Activated naive CD8-positive, alpha-beta T cell (primary cell): ENCODE measurements around the gene NOL4L.

Experiments used
- H3K27ac Mint-ChIP-seq: one replicate; pipeline ENCODE4 v1.8.0; 2021; ENCODE audit warnings: mixed read lengths
- H3K27me3 Mint-ChIP-seq: one replicate; pipeline ENCODE4 v1.8.0; 2021; ENCODE audit warnings: mixed read lengths
- H3K36me3 Mint-ChIP-seq: one replicate; pipeline ENCODE4 v1.8.0; 2021; ENCODE audit warnings: mixed read lengths
- H3K4me1 Mint-ChIP-seq: one replicate; pipeline ENCODE4 v1.8.0; 2021; ENCODE audit warnings: low read depth, mixed read lengths
- H3K4me3 Mint-ChIP-seq: one replicate; pipeline ENCODE4 v1.8.0; 2021; ENCODE audit warnings: mild to moderate bottlenecking, mixed read lengths
- H3K9me3 Mint-ChIP-seq: one replicate; pipeline ENCODE4 v1.8.0; 2021; ENCODE audit warnings: low read depth, mixed read lengths

NOL4L gene

GRCh38 chr20:32557319-32557718 is 27.8 kb downstream of the NOL4L start:
- Mint-ChIP-seq H3K4me1 (peaks cover 74% of the 10 kb centered on the region), H3K9me3 (no peaks in the 10 kb centered on the region), H3K4me3 (no peak overlapping the region), H3K27me3 (no peaks in the 10 kb centered on the region), H3K27ac (no peak overlapping the region), H3K36me3 (no peaks in the 10 kb centered on the region)

GRCh38 chr20:32556312-32557184 is 28.6 kb downstream of the NOL4L start:
- Mint-ChIP-seq H3K4me1 (peaks cover 69% of the 10 kb centered on the region), H3K27ac (no peak overlapping the region), H3K27me3 (no peaks in the 10 kb centered on the region), H3K9me3 (no peaks in the 10 kb centered on the region), H3K36me3 (no peaks in the 10 kb centered on the region), H3K4me3 (no peak overlapping the region)

GRCh38 chr20:32555584-32555983 is 29.5 kb downstream of the NOL4L start:
- Mint-ChIP-seq H3K36me3 (no peaks in the 10 kb centered on the region), H3K27me3 (no peaks in the 10 kb centered on the region), H3K4me1 (peaks cover 64% of the 10 kb centered on the region), H3K4me3 (no peak overlapping the region), H3K9me3 (no peaks in the 10 kb centered on the region), H3K27ac (no peak overlapping the region)

- peak overlapping the region; percentile 67 for H3K27ac Mint-ChIP-seq
- peaks cover 58% of the 10 kb centered on the region for H3K4me1 Mint-ChIP-seq
- no peaks in the 10 kb centered on the region for H3K36me3 Mint-ChIP-seq
- no peak overlapping the region for H3K4me3 Mint-ChIP-seq
- no peaks in the 10 kb centered on the region for H3K9me3 Mint-ChIP-seq
- no peaks in the 10 kb centered on the region for H3K27me3 Mint-ChIP-seq
These were observed 30.2 kb downstream of the NOL4L start for GRCh38 chr20:32554965-32555289.

- peak overlapping the region; percentile 83 for H3K27ac Mint-ChIP-seq
- H3K9me3 Mint-ChIP-seq = no peaks in the 10 kb centered on the region
- H3K4me1 Mint-ChIP-seq = peaks cover 59% of the 10 kb centered on the region
- no peaks in the 10 kb centered on the region for H3K27me3 Mint-ChIP-seq
- H3K36me3 Mint-ChIP-seq = peaks cover 6% of the 10 kb centered on the region
- peak overlapping the region; percentile 35 for H3K4me3 Mint-ChIP-seq
These were observed 31.5 kb downstream of the NOL4L start for GRCh38 chr20:32553618-32554017.

- Mint-ChIP-seq H3K27ac (no peak overlapping the region), H3K9me3 (no peaks in the 10 kb centered on the region), H3K4me3 (no peak overlapping the region), H3K36me3 (peaks cover 6% of the 10 kb centered on the region), H3K4me1 (peaks cover 65% of the 10 kb centered on the region), H3K27me3 (no peaks in the 10 kb centered on the region)
These were observed 33.4 kb downstream of the NOL4L start for GRCh38 chr20:32551693-32552092.

- H3K36me3 Mint-ChIP-seq = peaks cover 6% of the 10 kb centered on the region
- H3K27me3 Mint-ChIP-seq = no peaks in the 10 kb centered on the region
- H3K4me1 Mint-ChIP-seq = peaks cover 64% of the 10 kb centered on the region
- H3K4me3 Mint-ChIP-seq = no peak overlapping the region
- peak overlapping the region; percentile 12 for H3K27ac Mint-ChIP-seq
- no peaks in the 10 kb centered on the region for H3K9me3 Mint-ChIP-seq
These were observed 35.3 kb downstream of the NOL4L start for GRCh38 chr20:32549842-32550241.

- Mint-ChIP-seq H3K9me3 (no peaks in the 10 kb centered on the region), H3K4me1 (peaks cover 64% of the 10 kb centered on the region), H3K4me3 (no peak overlapping the region), H3K27me3 (no peaks in the 10 kb centered on the region), H3K36me3 (peaks cover 8% of the 10 kb centered on the region), H3K27ac (peak overlapping the region; percentile 75)
These were observed 37.4 kb downstream of the NOL4L start for GRCh38 chr20:32547753-32548034.

- no peaks in the 10 kb centered on the region for H3K9me3 Mint-ChIP-seq
- peaks cover 70% of the 10 kb centered on the region for H3K4me1 Mint-ChIP-seq
- H3K4me3 Mint-ChIP-seq = no peak overlapping the region
- H3K27ac Mint-ChIP-seq = peak overlapping the region; percentile 75
- no peaks in the 10 kb centered on the region for H3K27me3 Mint-ChIP-seq
- H3K36me3 Mint-ChIP-seq = peaks cover 10% of the 10 kb centered on the region
These were observed 38.0 kb downstream of the NOL4L start for GRCh38 chr20:32546918-32547752.

- peaks cover 82% of the 10 kb centered on the region for H3K4me1 Mint-ChIP-seq
- H3K9me3 Mint-ChIP-seq = no peaks in the 10 kb centered on the region
- H3K27me3 Mint-ChIP-seq = no peaks in the 10 kb centered on the region
- H3K27ac Mint-ChIP-seq = peak overlapping the region; percentile 62
- H3K4me3 Mint-ChIP-seq = no peak overlapping the region
- H3K36me3 Mint-ChIP-seq = peaks cover 10% of the 10 kb centered on the region
These were observed 40.0 kb downstream of the NOL4L start for GRCh38 chr20:32544893-32545840.

- peaks cover 88% of the 10 kb centered on the region for H3K4me1 Mint-ChIP-seq
- no peak overlapping the region for H3K4me3 Mint-ChIP-seq
- peaks cover 10% of the 10 kb centered on the region for H3K36me3 Mint-ChIP-seq
- no peaks in the 10 kb centered on the region for H3K9me3 Mint-ChIP-seq
- H3K27me3 Mint-ChIP-seq = no peaks in the 10 kb centered on the region
- peak overlapping the region; percentile 85 for H3K27ac Mint-ChIP-seq
These were observed 40.8 kb downstream of the NOL4L start for GRCh38 chr20:32544260-32544722.

GRCh38 chr20:32543570-32544259 is 41.4 kb downstream of the NOL4L start:
- Mint-ChIP-seq H3K4me1 (peaks cover 89% of the 10 kb centered on the region), H3K4me3 (no peak overlapping the region), H3K9me3 (no peaks in the 10 kb centered on the region), H3K36me3 (peaks cover 7% of the 10 kb centered on the region), H3K27me3 (no peaks in the 10 kb centered on the region), H3K27ac (peak overlapping the region; percentile 85)

GRCh38 chr20:32542259-32542615 is 42.9 kb downstream of the NOL4L start:
- peaks cover 86% of the 10 kb centered on the region for H3K4me1 Mint-ChIP-seq
- no peaks in the 10 kb centered on the region for H3K27me3 Mint-ChIP-seq
- no peaks in the 10 kb centered on the region for H3K9me3 Mint-ChIP-seq
- peaks cover 7% of the 10 kb centered on the region for H3K36me3 Mint-ChIP-seq
- peak overlapping the region; percentile 85 for H3K27ac Mint-ChIP-seq
- peak overlapping the region; percentile 2 for H3K4me3 Mint-ChIP-seq
